Lower leg skin (tissue), 4 donors: ENCODE data around the gene SHC3. TPM values are rescaled to one million over a fixed set of nuclear protein-coding genes. Genes with fewer than 3 reads are reported as not detected.

Source experiments
- DNase-seq, 2 donors: peaks; one replicate each; pipeline ENCODE4 v3.0.0-alpha.2; 2019; ENCODE audit warnings: low spot score in 2 of 2
- H3K4me3 ChIP-seq: fragments of 200-600 bp; sonication (generic); 2 replicates; pipeline ENCODE4 v1.5.1; 2017; ENCODE audit warnings: mild to moderate bottlenecking, low read depth; ENCODE audit not compliant: poor library complexity, severe bottlenecking
- POLR2A ChIP-seq, 2 donors: fragments of 450-650 bp; IDR thresholded peaks; one replicate each; pipeline ENCODE4 v1.6.1; 2016 to 2017; ENCODE audit warnings: antibody characterized with exemption in 2 of 2, mild to moderate bottlenecking in 1 of 2, moderate library complexity in 1 of 2
- WGBS, 2 donors: methylation state at CpG; one replicate each; pipeline ENCODE4 v1.1.5; 2018; 5-methylcytosine and 5-hydroxymethylcytosine counted together
- intact Hi-C: fragments of 100-400 bp; cut with DNase I; formaldehyde crosslinking; loops from one replicate; pipeline ENCODE4 v1.15.0; 2023; ENCODE audit warnings: low total_unique reads
- total RNA-seq, 4 donors: library from RNA; depleted of rRNA; stranded (reverse); fragments of >200 nt; gene quantifications; one replicate each; pipeline ENCODE4 v1.1.0, GENCODE V29; 2016
- TF ChIP-seq, protein P1 (sequence below), 3 donors: fragments of 450-650 bp; IDR thresholded peaks; one replicate each; pipeline ENCODE4 v1.5.1; 2016; ENCODE audit warnings: antibody characterized with exemption in 3 of 3, mild to moderate bottlenecking in 3 of 3, moderate library complexity in 2 of 3

SHC3 gene
- total RNA-seq, 4 donors from 2014 or later = 0.49 to 3.7 (median 1.7) TPM

DNA sequence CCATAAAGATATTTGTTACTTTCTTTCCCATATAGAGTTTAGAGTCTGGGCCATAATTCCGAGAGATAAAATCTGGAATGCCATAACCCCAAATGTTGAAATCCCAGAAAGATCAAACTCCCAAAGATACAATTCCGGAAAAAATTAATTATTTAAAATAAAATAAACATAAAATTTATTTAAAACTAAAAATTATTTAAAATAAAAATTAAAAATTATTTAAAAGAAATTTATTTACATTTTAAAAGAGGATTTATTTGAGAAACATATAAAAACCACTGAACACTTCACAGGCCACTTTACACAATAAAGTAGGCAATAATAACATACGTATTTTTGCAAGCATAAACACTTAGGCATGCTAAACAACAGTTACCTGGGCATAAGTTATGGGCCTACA, 57.9 kb downstream of the SHC3 start:
- DNase-seq = no peak

DNA sequence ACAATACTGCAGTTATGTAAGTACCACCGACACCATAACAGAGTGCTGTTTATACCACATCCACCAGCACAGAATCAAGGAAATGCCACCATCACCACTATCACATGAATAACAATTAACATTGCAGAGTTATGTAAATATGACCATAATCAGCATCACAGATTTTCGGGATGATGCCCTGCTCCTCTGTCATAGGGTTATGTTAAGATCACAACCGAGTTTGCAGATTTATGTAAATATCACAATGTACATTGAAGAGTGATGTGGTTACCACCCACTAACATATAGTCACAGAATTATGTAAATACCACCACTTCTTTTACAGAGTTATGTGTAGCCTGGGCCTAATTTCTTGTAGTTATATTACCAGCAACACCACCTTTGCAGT, 61.8 kb downstream of the SHC3 start:
- no peak for TF ChIP-seq POLR2A (IDR thresholded peaks at IDR 0.05)
- TF ChIP-seq, protein P1, sequence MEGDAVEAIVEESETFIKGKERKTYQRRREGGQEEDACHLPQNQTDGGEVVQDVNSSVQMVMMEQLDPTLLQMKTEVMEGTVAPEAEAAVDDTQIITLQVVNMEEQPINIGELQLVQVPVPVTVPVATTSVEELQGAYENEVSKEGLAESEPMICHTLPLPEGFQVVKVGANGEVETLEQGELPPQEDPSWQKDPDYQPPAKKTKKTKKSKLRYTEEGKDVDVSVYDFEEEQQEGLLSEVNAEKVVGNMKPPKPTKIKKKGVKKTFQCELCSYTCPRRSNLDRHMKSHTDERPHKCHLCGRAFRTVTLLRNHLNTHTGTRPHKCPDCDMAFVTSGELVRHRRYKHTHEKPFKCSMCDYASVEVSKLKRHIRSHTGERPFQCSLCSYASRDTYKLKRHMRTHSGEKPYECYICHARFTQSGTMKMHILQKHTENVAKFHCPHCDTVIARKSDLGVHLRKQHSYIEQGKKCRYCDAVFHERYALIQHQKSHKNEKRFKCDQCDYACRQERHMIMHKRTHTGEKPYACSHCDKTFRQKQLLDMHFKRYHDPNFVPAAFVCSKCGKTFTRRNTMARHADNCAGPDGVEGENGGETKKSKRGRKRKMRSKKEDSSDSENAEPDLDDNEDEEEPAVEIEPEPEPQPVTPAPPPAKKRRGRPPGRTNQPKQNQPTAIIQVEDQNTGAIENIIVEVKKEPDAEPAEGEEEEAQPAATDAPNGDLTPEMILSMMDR (IDR thresholded peaks at IDR 0.05) = no peak
- WGBS, 2 donors = 87 to 96% methylated on average over 3 of the region's 3 CpGs
- no peak for DNase-seq
- no peak overlapping the region for H3K4me3 ChIP-seq
- intact Hi-C loops = no loop called here

More for the DNA sequence above, 57.9 kb downstream of the SHC3 start:
- TF ChIP-seq POLR2A (IDR thresholded peaks at IDR 0.05) = no peak
- TF ChIP-seq, protein P1 (IDR thresholded peaks at IDR 0.05) = no peak
- intact Hi-C loops = no loop called here
- 90 to 95% methylated on average over 3 of the region's 3 CpGs for WGBS, 2 donors
- no peak overlapping the region for H3K4me3 ChIP-seq

DNA sequence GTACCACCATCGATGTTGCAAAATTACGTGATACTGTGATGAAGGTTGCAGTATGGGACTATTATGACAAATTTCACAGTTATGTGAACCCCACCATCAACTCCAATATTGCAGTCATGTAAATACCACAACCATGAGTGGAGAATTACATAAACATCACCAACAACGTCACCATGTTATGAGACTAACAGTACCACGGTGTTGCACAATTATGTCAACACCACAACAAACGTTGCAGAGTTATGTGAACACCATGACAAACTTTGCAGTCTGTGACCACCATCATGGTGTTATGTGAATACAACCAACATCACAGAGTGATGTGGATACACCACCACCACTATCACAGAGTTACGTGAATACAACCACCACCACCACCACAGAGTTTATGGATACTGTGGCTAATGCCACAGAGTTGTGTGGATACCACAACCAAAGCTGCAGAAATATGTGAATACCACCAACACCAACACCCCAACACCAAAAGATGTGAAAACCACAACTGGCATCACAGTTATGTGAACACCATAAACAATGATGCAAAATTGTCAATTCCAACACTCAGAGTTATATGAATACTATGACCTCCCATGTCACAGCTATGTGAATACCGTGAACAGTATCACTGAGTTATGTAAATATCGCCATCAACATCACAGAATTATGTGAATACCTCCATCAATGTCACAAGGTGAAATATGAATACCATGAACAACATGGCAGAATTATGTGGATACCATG, 62.4 kb downstream of the SHC3 start:
- WGBS, 2 donors = 88 to 89% methylated on average over 8 of the region's 8 CpGs
- TF ChIP-seq, protein P1 (IDR thresholded peaks at IDR 0.05) = no peak
- no peak for TF ChIP-seq POLR2A (IDR thresholded peaks at IDR 0.05)
- no peak for DNase-seq
- intact Hi-C loops = no loop called here
- no peak overlapping the region for H3K4me3 ChIP-seq

DNA sequence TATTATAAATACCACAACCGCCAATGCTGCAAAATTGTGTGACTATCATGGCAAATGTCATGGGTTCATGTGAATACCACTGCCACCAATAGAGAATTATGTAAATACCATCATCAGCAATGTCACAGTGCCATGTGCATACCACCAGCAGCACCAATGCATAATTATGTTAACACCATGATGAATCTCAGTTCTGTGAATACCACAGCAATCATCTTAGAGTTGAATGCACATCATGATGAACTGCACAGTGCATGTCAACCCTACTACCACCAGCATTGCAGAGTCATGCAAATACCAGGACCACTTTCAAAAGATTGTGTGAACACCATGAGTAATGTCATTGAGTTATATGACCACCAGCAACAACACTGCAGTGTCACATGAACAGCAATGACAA, 63.2 kb downstream of the SHC3 start:
- no peak for TF ChIP-seq POLR2A (IDR thresholded peaks at IDR 0.05)
- TF ChIP-seq, protein P1 (IDR thresholded peaks at IDR 0.05) = no peak
- WGBS, 2 donors = 76 to 90% methylated on average over 1 of the region's 1 CpG
- intact Hi-C loops = no loop called here
- no peak for DNase-seq
- H3K4me3 ChIP-seq = no peak overlapping the region

DNA sequence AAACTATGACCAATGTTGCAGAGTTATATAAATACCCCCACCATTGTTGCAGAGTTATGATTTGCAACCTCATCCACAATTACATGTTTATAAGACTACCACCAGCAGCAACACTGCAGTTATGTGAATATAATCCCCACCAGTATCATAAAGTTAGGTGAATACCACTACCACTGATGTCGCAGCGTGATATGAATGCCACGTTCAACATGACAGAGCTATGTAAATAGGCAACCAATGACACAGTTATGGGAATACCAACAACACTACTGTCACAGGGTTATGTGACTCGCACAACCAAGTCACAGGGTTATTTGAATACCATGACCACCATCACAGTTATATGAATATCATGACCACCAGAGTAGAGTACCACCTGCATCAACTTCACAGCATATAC, 63.9 kb downstream of the SHC3 start:
- no peak overlapping the region for H3K4me3 ChIP-seq
- TF ChIP-seq, protein P1 (IDR thresholded peaks at IDR 0.05) = no peak
- TF ChIP-seq POLR2A (IDR thresholded peaks at IDR 0.05) = no peak
- intact Hi-C loops = no loop called here
- no peak for DNase-seq
- 93 to 96% methylated on average over 4 of the region's 4 CpGs for WGBS, 2 donors

DNA sequence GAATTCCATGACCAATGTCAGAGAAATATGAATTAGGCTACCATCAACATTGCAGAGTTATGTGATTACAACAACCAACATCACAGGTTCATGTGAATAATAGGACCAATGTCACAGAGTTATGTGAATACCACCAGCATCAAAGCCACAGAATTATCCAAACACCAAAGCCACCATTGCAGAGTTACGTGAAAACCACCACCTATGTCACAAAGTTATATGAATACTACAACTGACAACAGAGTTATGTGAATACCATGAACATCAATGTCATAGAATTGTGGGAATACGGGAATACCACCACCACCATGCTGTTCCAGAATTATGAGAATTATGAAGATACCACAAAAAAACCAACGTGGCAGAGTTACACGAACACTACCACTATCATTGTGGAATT, 64.8 kb downstream of the SHC3 start:
- no peak for DNase-seq
- no peak overlapping the region for H3K4me3 ChIP-seq
- intact Hi-C loops = no loop called here
- TF ChIP-seq POLR2A (IDR thresholded peaks at IDR 0.05) = no peak
- TF ChIP-seq, protein P1 (IDR thresholded peaks at IDR 0.05) = no peak
- WGBS, 2 donors = 87 to 91% methylated on average over 4 of the region's 4 CpGs
